ENCODE results near the gene CEP57L1.

The CEP57L1 gene

GRCh38 chr6:109075934-109076333, 19.4 kb upstream of the CEP57L1 start:
- no peak overlapping the region for H3K4me3 ChIP-seq (ENCODE audit: low read depth, low read length)
- no peak overlapping the region for H3K27ac ChIP-seq
- TF ChIP-seq, protein P1, sequence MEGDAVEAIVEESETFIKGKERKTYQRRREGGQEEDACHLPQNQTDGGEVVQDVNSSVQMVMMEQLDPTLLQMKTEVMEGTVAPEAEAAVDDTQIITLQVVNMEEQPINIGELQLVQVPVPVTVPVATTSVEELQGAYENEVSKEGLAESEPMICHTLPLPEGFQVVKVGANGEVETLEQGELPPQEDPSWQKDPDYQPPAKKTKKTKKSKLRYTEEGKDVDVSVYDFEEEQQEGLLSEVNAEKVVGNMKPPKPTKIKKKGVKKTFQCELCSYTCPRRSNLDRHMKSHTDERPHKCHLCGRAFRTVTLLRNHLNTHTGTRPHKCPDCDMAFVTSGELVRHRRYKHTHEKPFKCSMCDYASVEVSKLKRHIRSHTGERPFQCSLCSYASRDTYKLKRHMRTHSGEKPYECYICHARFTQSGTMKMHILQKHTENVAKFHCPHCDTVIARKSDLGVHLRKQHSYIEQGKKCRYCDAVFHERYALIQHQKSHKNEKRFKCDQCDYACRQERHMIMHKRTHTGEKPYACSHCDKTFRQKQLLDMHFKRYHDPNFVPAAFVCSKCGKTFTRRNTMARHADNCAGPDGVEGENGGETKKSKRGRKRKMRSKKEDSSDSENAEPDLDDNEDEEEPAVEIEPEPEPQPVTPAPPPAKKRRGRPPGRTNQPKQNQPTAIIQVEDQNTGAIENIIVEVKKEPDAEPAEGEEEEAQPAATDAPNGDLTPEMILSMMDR (IDR thresholded peaks at IDR 0.05; ENCODE audit: low read depth, low read length, missing control alignments): no peak
- no peak for DNase-seq
- no peaks in the 10 kb centered on the region for H3K36me3 ChIP-seq (replicated peaks)
- in situ Hi-C loops (cut with HindIII; ENCODE audit: low pct_ligation_motif_present, low sequenced_read_pairs): no loop called here
- no peaks in the 10 kb centered on the region for H3K27me3 ChIP-seq (replicated peaks)

DNA sequence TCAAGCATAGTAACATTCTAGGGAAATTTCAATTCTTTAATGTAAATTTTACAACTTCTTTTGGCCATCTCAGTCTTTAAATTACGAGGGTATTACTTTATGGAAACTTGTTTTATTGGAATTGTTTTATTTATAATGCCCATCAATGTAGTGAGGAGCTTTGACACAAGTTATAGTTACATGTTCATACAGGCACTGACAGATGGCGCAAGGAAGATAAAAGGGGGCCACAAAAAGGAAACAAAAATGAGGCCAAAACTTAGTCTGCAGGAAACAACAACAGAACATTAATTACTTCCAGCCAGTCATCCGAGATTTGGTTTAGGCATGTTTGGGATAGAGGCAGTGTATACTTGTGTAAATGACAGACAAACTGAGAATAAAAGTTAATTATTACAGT, 18.9 kb upstream of the CEP57L1 start:
- no peaks in the 10 kb centered on the region for H3K36me3 ChIP-seq (replicated peaks)
- H3K4me3 ChIP-seq (ENCODE audit: low read depth, low read length): no peak overlapping the region
- no peaks in the 10 kb centered on the region for H3K27me3 ChIP-seq (replicated peaks)
- TF ChIP-seq, protein P1 (IDR thresholded peaks at IDR 0.05; ENCODE audit: low read depth, low read length, missing control alignments): no peak
- in situ Hi-C loops (cut with HindIII; ENCODE audit: low pct_ligation_motif_present, low sequenced_read_pairs): no loop called here
- no peak for DNase-seq
- H3K27ac ChIP-seq: no peak overlapping the region

- no peaks in the 10 kb centered on the region for H3K27me3 ChIP-seq (replicated peaks)
- no peaks in the 10 kb centered on the region for H3K36me3 ChIP-seq (replicated peaks)
- H3K4me3 ChIP-seq (ENCODE audit: low read depth, low read length): no peak overlapping the region
- no peak for DNase-seq
- TF ChIP-seq, protein P1 (IDR thresholded peaks at IDR 0.05; ENCODE audit: low read depth, low read length, missing control alignments): no peak
- in situ Hi-C loops (cut with HindIII; ENCODE audit: low pct_ligation_motif_present, low sequenced_read_pairs): no loop called here
- H3K27ac ChIP-seq: no peak overlapping the region
Observed at GRCh38 chr6:109079981-109080380, 15.3 kb upstream of the CEP57L1 start.

GRCh38 chr6:109081026-109081425, 14.3 kb upstream of the CEP57L1 start:
- no peaks in the 10 kb centered on the region for H3K27me3 ChIP-seq (replicated peaks)
- in situ Hi-C loops (cut with HindIII; ENCODE audit: low pct_ligation_motif_present, low sequenced_read_pairs): no loop called here

DNA sequence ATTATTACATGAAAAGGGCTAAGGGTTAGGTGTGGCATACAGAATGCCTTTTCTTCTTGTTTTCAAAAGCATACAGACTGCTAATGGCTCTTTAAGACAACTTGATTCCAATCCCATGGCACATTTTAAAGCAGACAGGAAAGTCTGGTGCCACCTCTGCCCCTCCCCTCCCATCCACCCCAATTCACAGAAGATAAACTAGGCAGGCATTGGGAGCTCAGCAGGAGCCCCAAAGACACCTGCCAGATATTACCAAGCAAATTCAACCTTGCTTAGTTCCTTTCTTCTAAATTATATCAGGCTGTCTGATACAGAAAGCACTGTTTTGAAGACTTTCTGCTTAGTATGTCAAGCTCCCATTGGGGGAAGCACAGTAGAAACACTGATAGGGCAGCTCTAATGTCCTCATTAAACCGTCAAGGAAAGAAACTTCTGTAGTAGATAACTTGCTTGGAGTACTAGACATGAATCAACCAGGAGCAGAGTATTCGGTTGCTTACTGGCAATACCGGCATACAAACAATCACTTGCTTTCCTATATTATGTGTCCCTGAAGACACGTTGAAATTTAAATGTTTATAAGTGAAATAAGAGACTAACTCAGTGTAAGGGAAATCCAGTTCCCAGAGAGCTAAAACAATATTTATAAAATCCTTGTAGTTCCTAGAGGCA, 13.7 kb upstream of the CEP57L1 start:
- Histone ChIP-seq H3K4me3 (ENCODE audit: low read depth, low read length) (no peak overlapping the region), H3K27me3 (replicated peaks) (no peaks in the 10 kb centered on the region), H3K27ac (no peak overlapping the region), H3K36me3 (replicated peaks) (no peaks in the 10 kb centered on the region)
- TF ChIP-seq, protein P1 (IDR thresholded peaks at IDR 0.05; ENCODE audit: low read depth, low read length, missing control alignments): no peak
- no peak for DNase-seq
- in situ Hi-C loops (cut with HindIII; ENCODE audit: low pct_ligation_motif_present, low sequenced_read_pairs): no loop called here

More at GRCh38 chr6:109081026-109081425, 14.3 kb upstream of the CEP57L1 start:
- TF ChIP-seq, protein P1 (IDR thresholded peaks at IDR 0.05; ENCODE audit: low read depth, low read length, missing control alignments): no peak
- Histone ChIP-seq H3K36me3 (replicated peaks) (no peaks in the 10 kb centered on the region), H3K27ac (no peak overlapping the region), H3K4me3 (ENCODE audit: low read depth, low read length) (no peak overlapping the region)
- no peak for DNase-seq

DNA sequence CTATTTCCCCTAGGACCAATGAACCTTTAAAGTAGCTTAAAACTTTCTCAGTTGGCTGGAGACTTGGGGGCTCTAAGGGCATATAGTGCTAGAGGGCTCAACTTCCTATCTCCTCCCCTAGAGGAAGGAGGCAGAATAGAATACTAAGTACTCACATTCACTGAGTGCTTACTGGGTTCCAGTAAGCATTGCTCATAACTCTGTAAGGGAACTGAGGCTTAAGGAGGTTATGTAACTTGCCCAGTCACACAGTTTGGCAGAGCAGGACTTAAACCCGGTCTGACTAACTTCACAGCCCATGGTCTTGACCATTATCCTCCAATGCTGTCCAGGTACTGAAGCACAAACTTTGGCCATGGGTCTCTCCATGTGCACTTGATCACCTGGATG, 13.1 kb upstream of the CEP57L1 start:
- no peak for DNase-seq
- no peak overlapping the region for H3K27ac ChIP-seq
- H3K4me3 ChIP-seq (ENCODE audit: low read depth, low read length): no peak overlapping the region
- TF ChIP-seq, protein P1 (IDR thresholded peaks at IDR 0.05; ENCODE audit: low read depth, low read length, missing control alignments): no peak
- no peaks in the 10 kb centered on the region for H3K36me3 ChIP-seq (replicated peaks)
- no peaks in the 10 kb centered on the region for H3K27me3 ChIP-seq (replicated peaks)
- in situ Hi-C loops (cut with HindIII; ENCODE audit: low pct_ligation_motif_present, low sequenced_read_pairs): no loop called here

All from brain microvascular endothelial cell (primary cell).